HK-2 (cell line): ENCODE results near the gene CLDN14.

ENCODE experiments used
- DNase-seq: peaks from one replicate; pipeline ENCODE4 v3.0.0-alpha.2; 2018; ENCODE audit not compliant: unreplicated experiment

CLDN14 gene, protein sequence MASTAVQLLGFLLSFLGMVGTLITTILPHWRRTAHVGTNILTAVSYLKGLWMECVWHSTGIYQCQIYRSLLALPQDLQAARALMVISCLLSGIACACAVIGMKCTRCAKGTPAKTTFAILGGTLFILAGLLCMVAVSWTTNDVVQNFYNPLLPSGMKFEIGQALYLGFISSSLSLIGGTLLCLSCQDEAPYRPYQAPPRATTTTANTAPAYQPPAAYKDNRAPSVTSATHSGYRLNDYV

DNA sequence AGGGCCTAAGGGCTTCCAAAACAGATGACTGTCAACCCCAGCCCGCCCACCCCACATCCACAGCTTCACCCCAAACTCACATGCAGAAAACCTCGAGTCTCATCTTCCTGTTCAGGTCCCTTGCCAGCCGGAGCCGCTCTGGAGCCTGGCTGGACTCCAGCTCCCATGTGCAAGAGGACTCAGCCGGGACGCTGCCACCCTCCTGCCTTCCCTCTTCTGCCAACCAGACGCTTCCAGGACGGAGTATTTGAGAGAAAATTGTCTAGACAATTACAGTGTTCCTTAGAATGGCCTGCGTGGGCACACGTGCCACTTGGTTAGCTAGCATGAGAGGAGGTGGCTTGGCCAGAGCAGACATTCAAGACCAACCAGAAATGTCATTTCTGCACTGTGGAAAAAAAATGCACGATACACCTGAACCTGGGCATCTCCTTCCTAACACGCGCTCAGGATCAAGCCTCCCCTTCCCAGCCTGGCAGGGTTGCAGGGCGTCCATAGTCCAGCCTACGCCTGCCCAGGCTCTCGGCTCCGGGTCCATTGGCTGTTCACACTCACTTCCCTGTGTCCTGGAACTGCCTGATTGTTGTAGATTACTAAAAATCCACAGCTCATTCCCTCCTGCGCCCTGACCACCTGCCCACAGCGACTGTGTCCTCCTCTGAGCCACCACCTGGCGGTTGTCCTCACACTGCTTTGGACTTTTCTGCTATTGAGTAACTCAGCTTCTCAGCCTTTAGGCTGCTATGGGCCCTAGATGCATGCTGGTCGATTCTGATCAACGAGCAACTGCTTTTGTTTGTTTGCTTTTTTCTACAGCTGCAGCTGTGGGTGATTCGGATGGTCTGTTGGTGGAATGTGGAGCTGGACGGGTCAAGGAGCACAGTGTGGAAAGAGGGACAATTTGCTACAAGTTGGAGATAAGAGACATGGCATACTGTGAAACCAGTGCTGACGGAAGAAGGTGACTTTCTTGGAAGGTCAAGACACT is at the start of gene CLDN14:
Gene CLDN14, minus strand, starts transcription at position 708 of the 988 bp plus-strand sequence. CDS start 18,427 bp downstream, outside the sequence.
- DNase-seq = no peak

DNA sequence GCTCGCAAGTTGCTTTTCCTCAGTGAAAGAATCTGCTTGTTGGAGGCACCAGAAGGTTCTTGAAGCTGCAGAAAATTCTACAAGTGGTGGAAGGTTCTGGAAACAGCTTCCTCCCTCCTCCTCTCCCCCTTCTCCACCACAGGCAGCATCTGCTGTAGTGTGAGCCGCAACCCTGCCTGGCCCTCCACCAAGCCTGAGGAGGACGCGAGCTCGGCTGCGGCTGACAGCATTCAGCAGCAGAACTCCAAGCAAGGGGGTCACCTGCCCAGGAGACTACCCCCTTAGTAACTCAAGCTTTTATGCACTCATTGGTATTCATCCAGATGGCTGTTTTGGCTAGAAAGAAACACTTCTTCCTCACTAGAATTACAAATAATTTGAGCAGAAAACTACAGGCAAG is 48.8 kb upstream of the CLDN14 start:
- DNase-seq = no peak

DNA sequence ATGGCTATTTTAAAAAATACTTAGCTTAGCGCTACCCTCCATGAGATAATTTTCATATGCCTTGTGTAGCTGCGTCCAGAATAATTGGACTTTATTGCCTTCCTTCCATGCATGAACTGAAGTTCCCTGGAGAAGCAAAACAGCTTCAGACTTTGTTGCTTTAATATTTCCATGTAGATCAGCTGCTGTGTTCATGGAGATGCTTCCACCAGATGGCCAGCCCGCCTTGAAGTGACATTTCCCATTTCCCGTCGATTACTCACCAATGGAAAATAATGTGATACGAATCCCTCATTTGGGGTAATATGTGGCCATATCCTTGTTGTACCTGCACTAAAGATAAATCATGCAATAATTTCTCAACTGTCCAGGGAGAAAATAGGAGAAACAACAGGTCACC is 47.4 kb upstream of the CLDN14 start:
- no peak for DNase-seq

DNA sequence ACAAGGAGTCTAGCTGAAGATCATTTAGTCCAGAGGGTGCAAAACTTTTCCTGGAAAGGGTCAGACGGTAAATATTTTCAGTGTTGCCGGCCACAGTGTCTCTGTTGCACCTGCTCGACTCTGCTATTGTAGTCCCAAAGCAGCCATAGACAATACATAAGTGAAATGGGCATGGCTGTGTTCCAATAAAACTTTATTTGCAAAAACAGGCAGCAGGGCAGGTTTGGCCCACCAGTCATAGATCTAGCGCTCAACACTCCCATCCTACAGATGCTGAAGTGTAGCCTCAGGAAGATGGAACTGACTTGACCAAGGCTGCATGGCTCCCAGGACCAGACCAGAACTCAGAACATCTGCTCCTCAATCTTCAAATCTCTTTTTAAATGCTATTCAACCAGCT is 46.2 kb upstream of the CLDN14 start:
- no peak for DNase-seq

DNA sequence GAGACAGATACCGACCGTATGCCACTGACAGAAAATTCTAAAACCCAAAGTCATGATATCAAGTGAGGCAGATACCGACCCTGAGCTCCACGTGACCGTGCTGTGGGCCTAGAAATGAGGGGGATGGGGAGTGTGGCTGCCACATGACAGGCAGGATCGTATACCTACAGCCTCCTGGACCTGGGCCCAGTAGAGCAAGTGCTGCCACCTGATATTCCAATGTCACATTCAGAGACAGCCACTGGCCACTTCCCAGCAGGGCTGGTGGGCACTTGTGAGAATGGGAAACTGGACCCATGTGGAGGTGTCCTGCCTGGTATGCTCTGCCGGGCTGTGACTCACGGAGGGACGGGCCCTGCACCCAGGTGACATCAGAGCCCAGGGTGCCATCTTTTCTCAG is 44.6 kb upstream of the CLDN14 start:
- no peak for DNase-seq

DNA sequence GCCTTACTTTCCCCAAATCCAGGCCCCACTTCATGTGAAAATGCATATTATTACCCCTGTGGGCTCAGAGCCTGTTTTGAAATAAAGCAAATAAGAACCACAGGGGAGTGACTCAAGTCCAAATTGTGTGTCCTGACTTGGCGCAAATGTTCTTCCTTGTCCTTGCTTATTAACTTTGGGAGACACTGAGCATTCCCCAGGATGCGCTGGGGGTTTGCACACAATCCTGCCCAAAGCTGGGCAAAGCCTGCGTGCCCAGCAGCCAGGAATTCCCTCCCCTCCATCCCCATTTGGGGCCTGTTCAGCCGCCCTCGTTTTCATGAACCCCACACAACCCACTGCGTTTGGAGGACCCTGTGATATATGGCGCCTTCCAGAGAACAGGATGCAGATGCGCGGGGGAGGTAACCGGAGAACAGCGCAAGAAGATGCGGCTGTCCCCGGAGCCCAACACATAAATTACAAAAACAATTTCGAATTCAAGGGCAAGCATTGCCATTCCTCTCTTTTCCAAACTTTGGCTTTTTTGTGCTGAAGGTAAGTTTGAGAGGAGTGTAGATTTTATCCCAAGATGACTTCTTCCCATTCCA is 42.4 kb upstream of the CLDN14 start:
- DNase-seq = no peak

DNA sequence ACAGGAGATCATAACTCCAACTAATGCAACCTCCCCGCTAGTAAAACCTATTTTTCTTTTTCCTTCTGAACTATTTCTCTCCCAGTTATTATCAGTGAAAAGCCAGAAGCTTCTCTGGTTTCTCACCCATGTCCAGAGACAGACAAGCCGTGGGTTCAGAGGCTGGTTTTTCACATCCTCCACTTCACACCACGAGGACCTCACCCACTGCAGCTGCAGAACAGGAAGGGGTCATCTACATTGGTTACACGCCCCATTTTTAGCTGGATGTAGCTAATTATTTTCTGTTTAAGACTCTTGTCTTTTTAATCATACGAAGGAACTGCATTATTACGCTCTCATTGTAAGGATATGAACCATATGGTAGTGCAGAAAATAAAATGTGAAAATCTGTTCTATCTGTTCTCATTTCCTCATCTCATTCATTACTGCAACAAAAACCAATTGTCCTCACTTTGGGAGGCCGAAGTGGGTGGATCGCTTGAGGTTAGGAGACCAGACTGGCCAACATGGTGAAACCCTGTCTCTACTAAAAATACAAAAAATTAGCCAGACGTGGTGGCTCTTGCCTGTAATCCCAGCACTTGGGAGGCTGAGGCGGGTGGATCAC is 39.1 kb upstream of the CLDN14 start:
- DNase-seq = no peak

DNA sequence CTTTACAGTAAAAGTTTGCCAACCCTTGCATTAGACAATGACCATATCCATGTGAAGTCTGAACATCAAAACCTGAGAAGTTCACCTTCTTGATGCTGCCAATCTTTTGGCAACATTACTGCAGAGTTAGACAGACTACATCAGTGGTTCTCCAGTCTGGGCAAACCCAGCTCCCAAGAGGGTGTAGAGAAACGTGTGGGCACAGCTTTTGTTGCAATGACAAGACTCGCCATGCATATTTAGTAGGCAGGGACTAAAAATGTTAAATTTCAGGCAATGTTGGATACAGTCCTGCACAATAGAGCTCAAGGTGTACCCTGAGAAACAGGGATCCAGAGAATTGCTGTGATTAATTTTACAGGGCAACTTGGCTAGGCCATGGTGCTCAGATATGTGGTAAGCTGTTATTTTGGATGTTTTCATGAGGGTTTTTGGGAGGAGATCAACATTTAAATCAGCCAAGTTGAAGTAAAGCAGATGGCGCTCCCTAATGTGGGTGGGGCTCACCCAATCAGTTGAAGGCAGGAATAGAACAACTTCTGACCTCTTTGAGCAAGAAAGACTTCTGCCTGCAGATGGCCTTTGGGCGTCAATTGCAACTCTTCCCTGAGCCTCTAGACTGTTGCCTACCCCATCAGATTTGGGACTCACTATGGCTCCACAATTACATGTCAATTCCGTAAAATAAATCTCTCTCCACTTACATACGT is 37.6 kb upstream of the CLDN14 start:
- no peak for DNase-seq

DNA sequence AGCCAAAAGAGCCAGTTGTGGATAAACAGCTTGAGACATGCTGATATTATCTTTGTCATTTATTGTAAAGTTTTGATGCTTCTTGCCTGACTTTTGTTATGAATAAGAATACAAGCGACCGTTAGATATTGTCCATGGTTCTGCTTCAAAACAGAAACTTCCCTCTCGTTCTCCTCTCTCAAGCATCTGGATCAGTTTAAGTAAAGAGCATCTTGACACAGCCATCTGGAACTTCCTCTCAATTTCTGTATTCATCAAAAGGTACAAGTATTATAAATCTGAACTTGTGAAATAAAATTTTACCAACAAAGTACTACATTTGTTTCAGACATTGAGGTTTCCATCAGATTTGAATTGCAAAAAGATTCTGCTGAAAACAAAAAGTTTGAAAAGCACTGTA is 36.4 kb upstream of the CLDN14 start:
- no peak for DNase-seq

DNA sequence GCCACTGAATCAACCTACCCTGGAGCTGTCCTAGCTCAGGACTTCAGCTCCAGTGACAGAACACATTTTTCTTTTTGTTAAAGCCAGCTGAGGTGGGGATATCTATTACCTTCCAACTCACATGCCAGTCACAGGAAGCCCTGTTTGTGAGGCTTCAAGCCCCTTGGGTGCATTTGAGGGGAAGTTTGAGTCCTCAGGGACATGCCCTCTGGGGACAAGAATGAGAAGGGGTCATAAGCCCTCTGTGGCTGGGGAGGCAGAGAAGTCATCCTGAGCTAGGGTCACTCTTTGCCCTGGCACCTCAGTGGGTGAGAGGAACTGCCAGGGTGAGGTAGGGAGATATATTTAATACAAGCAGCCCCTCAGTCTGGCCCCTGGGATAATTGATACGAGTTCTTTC is 33.5 kb upstream of the CLDN14 start:
- no peak for DNase-seq

DNA sequence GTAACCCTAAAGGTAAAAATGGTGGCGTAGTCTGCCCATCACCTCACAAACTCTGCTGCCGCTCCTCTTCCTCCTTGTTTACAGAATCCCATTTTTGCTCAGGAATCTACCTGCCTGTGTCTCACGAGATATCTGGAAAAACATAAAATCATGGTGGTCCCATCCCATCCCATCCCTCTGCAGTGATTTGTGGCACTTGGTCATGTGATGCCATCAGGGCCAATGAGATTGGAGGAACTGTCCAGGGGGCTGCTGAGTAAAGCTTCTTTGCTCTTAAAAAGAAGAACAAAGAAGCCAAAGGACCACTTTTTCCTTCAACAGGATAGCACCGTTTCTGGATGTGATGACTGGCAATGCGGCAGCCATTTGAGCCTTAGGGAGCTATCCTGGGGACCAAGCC is 33.0 kb upstream of the CLDN14 start:
- no peak for DNase-seq

DNA sequence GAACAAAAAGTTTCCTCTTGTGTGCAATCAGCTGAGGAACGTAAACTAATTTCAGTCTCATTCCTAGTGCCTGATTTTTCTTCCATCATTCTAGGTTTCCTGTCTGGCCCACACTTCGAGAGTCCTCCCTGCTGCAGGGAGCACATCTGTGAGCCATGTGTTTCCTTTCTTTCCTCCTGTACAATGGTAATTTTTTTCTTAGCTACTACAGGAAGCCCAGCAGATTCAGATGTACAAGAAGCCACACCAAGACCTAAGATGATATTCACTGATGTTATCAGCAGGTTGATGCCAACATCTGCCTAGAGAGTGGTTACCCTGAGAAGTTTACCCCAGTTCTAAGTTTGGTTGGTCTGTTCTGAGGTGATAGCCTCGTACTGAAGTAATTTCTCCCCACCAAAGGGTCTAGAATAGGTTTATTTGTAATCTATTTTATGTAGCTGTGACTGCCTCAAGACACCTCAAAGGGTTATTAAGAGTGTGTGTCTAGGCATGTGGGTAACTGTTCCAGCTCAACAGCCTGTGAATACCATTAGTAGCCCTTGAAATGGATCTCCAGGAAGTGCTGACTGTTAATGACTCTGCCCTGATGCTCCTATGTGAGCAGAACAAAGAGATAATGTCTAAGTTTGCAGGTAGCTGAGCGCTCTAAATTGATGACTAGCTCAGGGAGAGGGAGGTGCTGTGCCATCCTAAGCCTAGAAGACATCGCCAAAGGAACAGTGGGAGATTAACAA is 31.7 kb upstream of the CLDN14 start:
- DNase-seq = no peak

DNA sequence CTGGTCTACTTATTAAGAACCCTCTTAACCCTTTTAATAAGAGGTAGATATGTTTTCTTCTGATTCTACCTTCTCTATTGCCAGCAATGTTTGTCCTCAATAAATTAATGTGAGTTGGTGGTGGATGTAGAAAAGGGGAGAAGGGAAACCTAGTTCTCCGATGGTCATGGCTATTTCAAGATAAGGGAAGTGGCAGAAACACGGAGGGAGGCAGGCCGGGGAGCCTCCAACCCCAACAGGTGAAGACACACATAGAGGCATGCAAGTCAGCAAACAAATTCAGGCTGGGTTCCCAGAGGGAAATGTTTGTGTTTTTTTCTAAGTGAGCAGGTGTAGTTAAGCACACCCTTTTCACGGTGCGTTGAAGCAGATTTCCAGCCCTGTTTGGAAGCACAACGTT is 31.0 kb upstream of the CLDN14 start:
- no peak for DNase-seq

DNA sequence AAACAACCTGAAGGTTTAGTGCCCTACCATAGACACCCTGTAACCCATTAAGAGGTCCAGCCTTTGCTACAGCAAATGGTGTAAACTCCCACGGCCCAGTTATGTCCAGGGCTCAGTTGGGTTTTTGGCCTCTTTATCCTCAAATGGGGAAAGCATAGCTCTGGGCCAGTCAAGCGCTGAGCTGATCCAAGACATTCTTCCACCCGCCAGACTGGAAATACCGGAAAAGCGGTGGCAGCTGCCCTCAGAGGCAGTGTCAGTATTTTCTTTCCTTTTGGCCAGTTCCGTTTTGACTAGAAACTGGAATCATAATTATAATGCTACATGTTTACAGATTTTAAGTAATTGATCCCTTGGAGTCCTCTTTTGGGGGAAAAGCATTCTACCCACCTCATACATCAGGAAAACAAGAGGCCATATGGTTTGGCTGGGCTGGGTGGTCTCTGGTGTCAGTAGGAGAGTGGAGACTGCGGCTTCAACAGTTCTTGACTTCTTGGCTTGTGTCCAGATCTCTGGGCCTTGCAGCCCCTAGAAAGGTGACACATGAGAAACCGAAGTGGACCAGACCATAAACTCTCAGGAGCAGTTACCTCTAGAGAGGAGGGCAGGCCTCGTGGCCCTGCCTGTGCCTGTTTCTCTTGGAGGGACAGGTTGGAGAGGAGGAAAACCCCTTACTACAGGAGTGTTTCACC is 30.2 kb upstream of the CLDN14 start:
- DNase-seq = no peak

DNA sequence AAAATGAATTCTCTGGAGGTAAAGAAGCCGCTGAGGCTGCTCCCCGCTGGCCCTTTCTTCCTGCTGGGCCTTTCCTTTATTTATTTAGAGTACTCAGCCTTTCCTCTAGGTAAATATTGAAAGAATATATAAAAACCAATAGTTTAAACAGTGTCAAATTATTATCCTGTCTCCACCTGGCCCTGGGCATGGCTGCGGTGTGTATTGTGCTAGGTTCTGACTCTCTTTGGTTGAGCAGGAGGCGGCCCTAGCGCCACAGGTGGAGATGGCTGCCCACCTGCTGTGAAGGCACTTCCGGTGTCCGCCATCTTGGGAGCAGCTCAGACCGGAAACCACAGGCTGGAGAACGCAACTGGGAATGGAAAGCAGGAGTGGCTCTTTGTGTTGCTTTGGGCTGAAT is 29.0 kb upstream of the CLDN14 start:
- no peak for DNase-seq

DNA sequence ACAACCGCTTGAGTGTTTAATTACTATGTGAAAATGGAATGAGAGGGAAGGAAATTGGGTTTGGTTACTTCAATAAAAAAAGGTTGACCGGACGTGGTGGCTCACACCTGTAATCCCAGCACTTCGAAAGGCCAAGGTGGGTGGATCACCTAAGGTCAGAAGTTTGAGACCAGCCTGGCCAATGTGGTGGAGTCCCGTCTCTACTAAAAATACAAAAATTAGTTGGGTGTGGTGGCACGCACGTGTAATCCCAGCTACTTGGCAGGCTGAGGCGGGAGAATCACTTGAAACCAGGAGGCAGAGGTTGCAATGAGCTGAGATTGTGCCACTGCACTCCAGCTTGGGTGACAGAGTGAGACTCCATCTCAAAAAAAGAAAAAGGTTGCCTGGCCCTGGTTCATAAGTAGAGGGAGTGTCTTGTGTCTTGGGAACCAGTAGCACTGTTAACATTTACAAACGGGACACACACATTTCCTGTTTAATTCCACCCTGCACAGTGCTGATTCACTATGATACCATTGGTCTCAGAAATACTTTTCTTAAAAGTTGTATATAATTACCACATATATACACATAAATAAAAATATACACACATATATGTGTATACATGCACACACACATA is 27.6 kb upstream of the CLDN14 start:
- no peak for DNase-seq

DNA sequence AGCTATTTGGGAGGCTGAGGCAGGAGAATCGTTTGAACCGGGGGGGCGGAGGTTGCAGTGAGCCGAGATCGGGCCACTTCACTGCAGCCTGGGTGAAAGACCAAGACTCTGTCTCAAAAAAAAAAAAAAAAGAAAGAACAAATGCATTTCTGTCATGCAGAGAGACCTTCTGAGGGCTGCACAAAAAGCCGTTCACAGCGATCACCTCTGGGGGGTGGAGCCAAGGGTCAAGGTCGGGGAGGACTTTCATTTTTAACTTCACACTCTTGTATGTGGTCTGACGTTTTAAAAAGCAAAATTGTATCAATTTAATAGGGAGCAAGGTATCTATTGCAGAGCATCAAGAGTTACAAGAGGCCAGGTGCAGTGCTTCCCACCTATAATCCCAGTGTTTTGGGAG is 26.6 kb upstream of the CLDN14 start:
- no peak for DNase-seq

DNA sequence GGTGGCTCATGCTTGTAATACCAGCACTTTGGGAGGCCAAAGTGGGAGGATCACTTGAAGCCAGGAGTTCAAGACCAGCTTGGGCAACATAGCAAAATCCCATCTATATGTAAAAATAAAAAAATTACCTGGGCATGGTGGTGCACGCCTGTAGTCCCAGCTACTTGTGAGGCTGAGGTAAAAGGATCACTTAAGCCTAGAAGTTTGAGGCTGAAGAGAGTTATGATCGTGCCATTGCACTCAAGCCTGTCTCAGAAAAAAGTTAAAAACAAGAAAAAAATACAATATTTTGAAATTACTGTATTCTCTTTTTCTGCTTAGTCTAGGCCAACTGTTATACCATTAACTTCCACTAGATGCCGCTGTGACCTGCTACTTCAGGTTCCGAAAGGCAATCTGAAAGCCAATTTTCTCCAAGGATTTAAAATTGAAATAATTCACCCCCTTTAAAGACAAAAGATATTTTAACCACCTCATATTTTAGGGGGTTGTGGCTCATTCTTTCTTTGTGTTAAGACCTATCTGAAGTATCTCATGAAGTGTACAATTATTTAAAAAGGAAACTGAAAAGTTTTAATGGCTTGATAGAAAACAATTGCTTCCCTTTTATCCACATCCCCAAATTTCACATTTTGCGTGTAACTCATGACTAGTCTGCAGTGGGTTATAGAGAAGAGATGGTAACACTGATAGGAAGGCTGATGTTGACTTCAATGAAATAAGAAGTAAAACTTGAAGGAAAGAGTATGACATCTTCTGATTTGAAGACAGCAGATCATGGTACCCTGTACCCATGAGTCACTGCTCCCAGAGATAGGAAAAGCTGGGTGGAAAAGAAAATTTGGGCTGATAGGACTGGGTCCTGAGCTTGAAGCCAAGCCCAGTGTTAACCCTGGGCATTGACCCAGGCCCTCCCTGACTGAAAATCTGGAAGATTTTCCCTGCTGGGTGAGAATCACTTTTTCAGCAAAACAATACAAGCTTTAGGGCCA is 24.4 kb upstream of the CLDN14 start:
- peak; percentile 13 for DNase-seq

DNA sequence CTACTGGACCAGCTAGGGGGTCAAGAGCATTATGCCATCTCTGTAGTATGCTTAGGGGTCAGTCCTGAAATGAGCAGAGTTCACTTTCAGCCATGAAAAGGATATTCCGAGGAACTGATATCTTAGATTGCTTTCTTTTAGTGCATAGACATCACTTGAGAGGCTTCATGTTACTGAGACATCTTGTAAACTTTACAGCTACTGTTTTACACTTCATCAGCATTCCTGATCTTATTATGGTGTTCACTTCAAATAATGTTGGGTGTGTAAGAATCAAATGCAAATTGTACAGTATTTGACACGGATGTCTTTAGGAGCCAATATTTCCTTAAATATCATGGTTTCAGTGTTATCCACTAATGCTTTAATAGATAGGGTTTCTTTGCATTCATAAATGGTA is 22.4 kb upstream of the CLDN14 start:
- DNase-seq = no peak
